Vagina (tissue), 2 donors: Measurements from ENCODE around the gene UBR4. TPM values are rescaled to one million over a fixed set of nuclear protein-coding genes. Genes with fewer than 3 reads are reported as not detected.
A peak's percentile ranks its signal among the peaks of the same experiment; 100 is the strongest.

Experiments used
- DNase-seq, 2 donors: peaks; one replicate each; pipeline ENCODE4 v3.0.0-alpha.2; 2017; ENCODE audit errors: extremely low spot score in 2 of 2
- H3K27ac ChIP-seq: fragments of 200-600 bp; sonication (generic); one replicate; pipeline ENCODE4 v1.5.1; 2019
- H3K27me3 ChIP-seq: fragments of 200-600 bp; sonication (generic); one replicate; pipeline ENCODE4 v1.5.1; 2019
- H3K36me3 ChIP-seq, 2 donors: fragments of 200-600 bp; sonication (generic); one replicate each; pipeline ENCODE4 v1.5.1; 2017 to 2019
- H3K4me1 ChIP-seq: fragments of 200-600 bp; sonication (generic); one replicate; pipeline ENCODE4 v1.5.1; 2019
- H3K4me3 ChIP-seq, 2 donors: fragments of 200-600 bp; sonication (generic); 1 replicate in 1 of 2; 2 replicates in 1 of 2; pipeline ENCODE4 v1.5.1; 2016 to 2019
- H3K9me3 ChIP-seq: fragments of 200-600 bp; sonication (generic); one replicate; pipeline ENCODE4 v1.5.1; 2019
- POLR2A ChIP-seq, 2 donors: fragments of 450-650 bp; IDR thresholded peaks; one replicate each; pipeline ENCODE4 v1.6.1; 2017; ENCODE audit warnings: antibody characterized with exemption in 2 of 2, mild to moderate bottlenecking in 2 of 2, moderate library complexity in 2 of 2
- POLR2AphosphoS5 ChIP-seq, 2 donors: sonication (generic); formaldehyde crosslinking; IDR thresholded peaks; one replicate each; pipeline ENCODE4 v1.9.0; 2017; ENCODE audit warnings: antibody characterized with exemption in 2 of 2, mild to moderate bottlenecking in 2 of 2, low read depth in 1 of 2; ENCODE audit not compliant: insufficient read depth in 1 of 2
- intact Hi-C: fragments of 100-400 bp; cut with DNase I; formaldehyde crosslinking; loops from one replicate; pipeline ENCODE4 v1.15.1; 2023
- total RNA-seq: library from RNA; depleted of rRNA; stranded (reverse); fragments of >200 nt; gene quantifications from one replicate; pipeline ENCODE4 v1.2.3, GENCODE V29; 2016
- TF ChIP-seq, protein P1 (sequence below), 3 experiments: fragments of 450-650 bp in 2 of 3; fragments of 200-600 bp in 1 of 3; sonication (generic) in 1 of 3; IDR thresholded peaks; one replicate each; pipeline ENCODE4 v1.5.1; 2017 to 2019; ENCODE audit warnings: antibody characterized with exemption in 3 of 3, mild to moderate bottlenecking in 2 of 3, moderate library complexity in 2 of 3

The UBR4 gene
- total RNA-seq, 1 donor from 2014 or later: 157 TPM

DNA sequence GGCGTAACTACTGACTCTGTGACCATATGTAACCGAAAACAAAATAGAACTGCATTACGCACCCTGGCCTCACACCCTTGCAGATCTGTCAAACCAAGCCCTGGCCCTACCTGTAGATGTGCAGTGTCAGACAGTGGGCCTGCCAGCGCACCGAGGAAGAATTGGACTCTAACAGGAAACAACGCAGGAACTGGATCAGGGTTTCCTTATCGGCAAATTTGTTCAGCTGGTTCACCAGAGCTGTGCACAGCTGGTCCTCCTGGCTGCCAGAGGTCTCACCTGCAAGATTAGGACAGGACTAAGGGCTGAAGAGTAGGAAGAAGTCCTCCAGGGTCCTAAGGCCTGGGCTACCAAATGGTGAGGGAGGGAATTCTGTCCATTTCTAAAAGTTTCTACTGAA, 90.0 kb downstream of the UBR4 start:
- Histone ChIP-seq H3K4me1 (no peaks in the 10 kb centered on the region), H3K27ac (no peak overlapping the region), H3K36me3 (peaks cover 0 to 100% of the 10 kb centered on the region in 2 donors), H3K9me3 (no peaks in the 10 kb centered on the region), H3K4me3 (no peak overlapping the region), H3K27me3 (no peaks in the 10 kb centered on the region)
- no peak for DNase-seq
- TF ChIP-seq, protein P1, sequence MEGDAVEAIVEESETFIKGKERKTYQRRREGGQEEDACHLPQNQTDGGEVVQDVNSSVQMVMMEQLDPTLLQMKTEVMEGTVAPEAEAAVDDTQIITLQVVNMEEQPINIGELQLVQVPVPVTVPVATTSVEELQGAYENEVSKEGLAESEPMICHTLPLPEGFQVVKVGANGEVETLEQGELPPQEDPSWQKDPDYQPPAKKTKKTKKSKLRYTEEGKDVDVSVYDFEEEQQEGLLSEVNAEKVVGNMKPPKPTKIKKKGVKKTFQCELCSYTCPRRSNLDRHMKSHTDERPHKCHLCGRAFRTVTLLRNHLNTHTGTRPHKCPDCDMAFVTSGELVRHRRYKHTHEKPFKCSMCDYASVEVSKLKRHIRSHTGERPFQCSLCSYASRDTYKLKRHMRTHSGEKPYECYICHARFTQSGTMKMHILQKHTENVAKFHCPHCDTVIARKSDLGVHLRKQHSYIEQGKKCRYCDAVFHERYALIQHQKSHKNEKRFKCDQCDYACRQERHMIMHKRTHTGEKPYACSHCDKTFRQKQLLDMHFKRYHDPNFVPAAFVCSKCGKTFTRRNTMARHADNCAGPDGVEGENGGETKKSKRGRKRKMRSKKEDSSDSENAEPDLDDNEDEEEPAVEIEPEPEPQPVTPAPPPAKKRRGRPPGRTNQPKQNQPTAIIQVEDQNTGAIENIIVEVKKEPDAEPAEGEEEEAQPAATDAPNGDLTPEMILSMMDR (IDR thresholded peaks at IDR 0.05): no peak
- no peak for TF ChIP-seq POLR2A (IDR thresholded peaks at IDR 0.05)
- no peak for TF ChIP-seq POLR2AphosphoS5 (IDR thresholded peaks at IDR 0.05; ENCODE audit: insufficient read depth in 1 of 2, low read depth in 1 of 2)
- intact Hi-C loops: no loop called here

DNA sequence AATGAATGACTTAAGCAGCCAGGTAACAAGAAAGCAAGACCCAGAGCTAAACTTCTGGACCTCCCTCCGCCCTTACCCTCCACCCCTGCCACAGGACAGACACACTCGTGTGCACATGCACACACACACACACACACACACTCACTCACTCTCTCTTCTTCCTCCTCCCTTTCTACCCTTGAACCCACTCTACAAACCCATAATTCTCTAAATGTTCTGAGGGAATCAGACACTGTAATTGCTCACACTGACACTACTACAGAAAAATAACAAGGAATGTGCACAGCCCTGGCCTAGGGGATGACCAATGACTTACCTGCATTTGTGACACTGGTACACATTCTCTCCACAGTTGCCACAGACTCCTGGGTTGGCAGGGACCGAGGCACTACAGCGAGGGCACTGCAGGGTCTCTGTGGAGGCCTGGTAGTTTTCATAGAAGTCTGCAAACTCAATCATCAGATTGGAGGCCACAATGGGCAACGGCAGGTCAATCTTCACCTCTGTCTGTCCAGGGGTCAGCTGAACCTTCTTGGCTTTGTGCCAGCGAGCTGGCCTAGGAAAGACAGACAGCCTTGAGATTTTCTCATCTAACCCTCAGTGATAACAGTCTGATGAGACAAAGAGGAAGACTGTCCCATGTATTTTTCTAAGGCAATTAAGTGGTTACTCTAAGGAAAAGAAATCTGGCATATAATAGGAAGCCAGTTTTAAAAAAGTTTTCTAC, 94.8 kb downstream of the UBR4 start:
- no peak for DNase-seq
- intact Hi-C loops: no loop called here
- no peaks in the 10 kb centered on the region for H3K27me3 ChIP-seq
- H3K4me1 ChIP-seq: no peaks in the 10 kb centered on the region
- H3K4me3 ChIP-seq: no peak overlapping the region
- no peak overlapping the region for H3K27ac ChIP-seq
- H3K36me3 ChIP-seq: peaks cover 7 to 100% of the 10 kb centered on the region in 2 donors
- no peaks in the 10 kb centered on the region for H3K9me3 ChIP-seq
- TF ChIP-seq POLR2A (IDR thresholded peaks at IDR 0.05) (no peak), POLR2AphosphoS5 (IDR thresholded peaks at IDR 0.05; ENCODE audit: insufficient read depth in 1 of 2, low read depth in 1 of 2) (no peak)
- TF ChIP-seq, protein P1 (IDR thresholded peaks at IDR 0.05): no peak

DNA sequence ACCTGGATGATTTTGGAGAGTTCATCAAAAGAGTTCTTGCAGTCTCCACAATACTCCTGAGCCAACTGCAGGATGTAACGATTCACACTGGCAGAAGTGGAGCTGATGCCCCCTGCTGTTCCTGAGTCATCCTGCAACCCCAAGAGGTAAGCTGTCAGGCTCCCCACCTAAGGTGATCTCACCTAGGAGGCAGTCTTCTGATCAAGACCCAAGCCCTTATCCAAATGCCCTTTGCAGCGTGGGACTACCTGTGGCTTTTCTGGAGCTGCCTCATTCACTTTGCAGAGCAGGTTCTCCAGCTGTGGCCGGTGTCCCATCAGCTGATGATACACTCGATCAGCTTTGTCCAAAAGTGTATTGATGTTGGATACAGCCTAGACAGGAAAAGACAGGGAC, 96.4 kb downstream of the UBR4 start:
- intact Hi-C loops: no loop called here
- H3K4me1 ChIP-seq: no peaks in the 10 kb centered on the region
- H3K9me3 ChIP-seq: no peaks in the 10 kb centered on the region
- DNase-seq: no peak
- H3K27me3 ChIP-seq: no peaks in the 10 kb centered on the region
- peaks cover 7 to 98% of the 10 kb centered on the region in 2 donors for H3K36me3 ChIP-seq
- TF ChIP-seq, protein P1 (IDR thresholded peaks at IDR 0.05): no peak
- no peak for TF ChIP-seq POLR2A (IDR thresholded peaks at IDR 0.05)
- TF ChIP-seq POLR2AphosphoS5 (IDR thresholded peaks at IDR 0.05; ENCODE audit: insufficient read depth in 1 of 2, low read depth in 1 of 2): no peak
- no peak overlapping the region for H3K4me3 ChIP-seq
- H3K27ac ChIP-seq: no peak overlapping the region

DNA sequence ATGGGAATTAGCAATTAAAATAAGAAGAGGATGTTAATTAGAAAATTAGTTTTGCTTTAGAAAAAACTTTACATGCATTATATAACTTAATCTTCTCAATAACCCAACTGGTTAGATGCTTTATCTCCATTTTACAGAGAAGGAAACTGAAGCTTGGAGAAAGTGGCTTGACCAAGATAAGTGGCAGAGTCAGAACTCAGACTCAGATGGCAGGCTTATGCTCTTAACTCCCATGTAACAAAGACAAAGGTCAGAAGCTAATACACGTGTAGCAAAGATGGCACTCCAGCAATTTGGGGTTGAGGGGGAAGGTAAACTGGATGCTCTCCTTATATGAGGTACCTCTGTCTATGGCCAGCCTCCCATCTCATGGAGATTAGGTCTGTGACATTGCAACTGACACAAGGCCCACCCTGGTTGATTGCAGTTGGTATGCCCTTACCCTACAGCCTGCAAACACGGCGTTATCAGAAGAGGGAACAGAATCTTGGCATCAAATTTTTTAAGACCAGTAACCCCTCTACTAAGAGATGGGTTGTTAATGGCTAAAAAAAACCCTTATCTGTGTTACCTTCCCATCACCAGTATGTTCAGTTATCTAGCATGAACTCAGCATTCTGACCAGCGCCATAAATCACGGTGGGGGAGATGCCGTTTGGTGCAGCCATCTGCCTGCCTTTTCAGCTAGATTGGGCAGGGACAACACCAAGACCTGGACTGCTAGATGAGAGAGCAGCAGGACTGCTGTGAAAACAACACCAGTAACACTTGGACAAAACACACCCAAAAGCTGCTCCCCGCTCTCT, 97.0 kb downstream of the UBR4 start:
- H3K4me3 ChIP-seq: no peak overlapping the region
- no peaks in the 10 kb centered on the region for H3K9me3 ChIP-seq
- intact Hi-C loops: no loop called here
- no peaks in the 10 kb centered on the region for H3K4me1 ChIP-seq
- no peak overlapping the region for H3K27ac ChIP-seq
- peak in 1 of 2 donors; percentile 70 for DNase-seq
- TF ChIP-seq POLR2AphosphoS5 (IDR thresholded peaks at IDR 0.05; ENCODE audit: insufficient read depth in 1 of 2, low read depth in 1 of 2) (no peak), POLR2A (IDR thresholded peaks at IDR 0.05) (no peak)
- TF ChIP-seq, protein P1 (IDR thresholded peaks at IDR 0.05): no peak
- no peaks in the 10 kb centered on the region for H3K27me3 ChIP-seq
- H3K36me3 ChIP-seq: peaks cover 7 to 98% of the 10 kb centered on the region in 2 donors
